Measurements from ENCODE around the gene LCN10. TPM values are rescaled to one million over a fixed set of nuclear protein-coding genes. Genes with fewer than 3 reads are reported as not detected.
"Not testable (repeated sequence)": the region's sequence is repeated elsewhere in the genome, so short reads cannot be mapped to it uniquely, and the experiment has no call there.

Gene LCN10
- polyA plus RNA-seq, 2 donors = 5.3 to 14.9 TPM

DNA sequence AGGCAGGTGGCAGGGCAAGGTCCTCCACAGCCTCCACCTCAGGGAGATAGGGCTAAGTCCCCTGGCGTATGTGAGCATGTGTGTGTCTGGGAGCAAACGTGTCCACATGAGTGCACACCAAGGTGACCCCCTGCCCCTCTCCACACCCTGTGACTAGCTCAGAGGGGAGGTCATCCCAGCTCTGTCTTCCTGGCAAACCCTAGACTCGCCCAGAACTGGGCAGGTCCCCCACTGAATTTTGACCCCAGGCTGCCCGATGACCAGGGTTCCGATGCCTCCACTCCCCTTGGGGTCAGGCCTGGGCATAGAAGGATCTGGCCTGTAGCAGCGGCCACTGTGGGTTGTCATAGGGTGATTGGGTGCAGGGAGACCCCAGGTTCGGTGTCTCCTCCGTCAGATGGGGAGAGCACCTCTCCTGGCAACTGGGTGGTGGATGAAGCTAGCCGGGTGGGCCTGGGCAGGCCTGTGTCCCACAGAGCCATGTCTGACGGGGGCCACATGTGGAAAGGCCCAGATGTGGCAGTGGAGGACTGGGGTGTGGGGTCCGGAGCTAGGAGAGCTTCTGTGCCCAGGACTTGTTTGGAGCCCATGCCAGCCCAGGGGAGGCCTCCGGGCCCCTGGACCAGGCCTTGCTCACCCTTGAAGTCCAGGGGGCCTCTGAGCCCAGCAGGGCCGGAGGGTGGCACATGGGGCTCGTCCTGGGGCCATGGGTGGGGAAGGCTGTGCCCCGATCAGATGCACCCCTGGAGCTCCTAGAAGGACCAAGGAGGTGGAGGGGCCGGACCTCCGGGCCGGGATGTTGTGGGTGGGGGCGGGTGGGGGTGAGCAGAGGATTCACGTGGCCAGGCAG lies 24.2 kb downstream of the LCN10 start:
- peaks cover 5 to 21% of the 10 kb centered on the region in 2 donors for H3K36me3 ChIP-seq (ENCODE audit: control insufficient read depth in 2 of 2, insufficient read depth in 2 of 2, low read length in 1 of 2)
- no peak overlapping the region for H3K4me3 ChIP-seq (ENCODE audit: low read depth in 1 of 2, low read length in 2 of 2)
- peaks cover 9 to 27% of the 10 kb centered on the region in 2 donors for H3K4me1 ChIP-seq (ENCODE audit: control insufficient read depth in 2 of 2, insufficient read depth in 2 of 2, low read length in 1 of 2)
- 68 to 70% methylated on average over 20 of the region's 20 CpGs for WGBS, 2 donors
- no peaks in the 10 kb centered on the region for H3K27me3 ChIP-seq (ENCODE audit: control insufficient read depth in 1 of 2, insufficient read depth in 2 of 2, low read length in 2 of 2)
- no peak overlapping the region for H3K27ac ChIP-seq (ENCODE audit: low read depth in 2 of 2, low read length in 1 of 2)
- H3K9me3 ChIP-seq (ENCODE audit: control insufficient read depth in 2 of 2, insufficient read depth in 1 of 2, low read depth in 1 of 2, low read length in 1 of 2) = no peaks in the 10 kb centered on the region

DNA sequence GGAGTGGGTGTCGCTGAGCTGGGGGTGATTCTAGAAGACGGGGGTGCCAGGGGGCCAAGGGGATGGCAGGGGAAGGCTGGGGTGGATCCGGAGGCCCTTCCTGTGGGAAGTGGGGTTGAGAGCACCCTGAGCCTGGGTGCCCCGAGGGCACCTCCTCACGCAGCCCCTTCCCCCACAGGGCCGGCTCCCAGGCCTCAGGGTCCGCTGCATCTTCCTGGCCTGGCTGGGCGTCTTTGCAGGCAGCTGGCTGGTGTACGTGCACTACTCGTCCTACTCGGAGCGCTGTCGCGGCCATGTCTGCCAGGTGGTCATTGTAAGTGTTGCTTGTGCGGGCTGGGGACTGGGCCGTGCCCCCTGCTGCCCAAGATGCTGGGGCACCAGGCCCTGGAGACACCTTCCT lies 25.3 kb downstream of the LCN10 start:
- 75% methylated on average over 16 of the region's 16 CpGs for WGBS, 2 donors
- H3K4me1 ChIP-seq (ENCODE audit: control insufficient read depth in 2 of 2, insufficient read depth in 2 of 2, low read length in 1 of 2) = peaks cover 9 to 19% of the 10 kb centered on the region in 2 donors
- no peaks in the 10 kb centered on the region for H3K9me3 ChIP-seq (ENCODE audit: control insufficient read depth in 2 of 2, insufficient read depth in 1 of 2, low read depth in 1 of 2, low read length in 1 of 2)

DNA sequence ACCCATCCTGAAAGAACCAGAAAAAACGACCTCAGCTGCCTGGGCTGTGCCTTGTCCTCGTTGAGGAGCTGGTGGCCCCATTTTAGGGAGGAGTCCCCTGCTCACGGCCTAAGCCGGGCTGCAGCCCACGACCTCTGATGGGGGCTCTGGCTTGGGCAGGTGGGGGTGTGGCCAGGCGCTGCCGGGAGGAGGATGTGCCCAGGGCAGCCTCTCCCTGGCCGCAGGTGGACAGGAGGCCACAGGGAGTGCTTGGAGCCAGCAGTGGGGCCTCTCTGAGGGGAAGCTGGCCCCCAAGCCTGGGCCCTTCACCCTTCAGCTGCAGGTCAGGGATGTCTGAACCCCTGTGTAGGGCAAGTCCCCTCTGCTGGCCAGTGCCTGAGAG lies 27.9 kb downstream of the LCN10 start:
- H3K27me3 ChIP-seq (ENCODE audit: control insufficient read depth in 1 of 2, insufficient read depth in 2 of 2, low read length in 2 of 2) = peaks cover 0 to 7% of the 10 kb centered on the region in 2 donors
- no peak overlapping the region for H3K4me3 ChIP-seq (ENCODE audit: low read depth in 1 of 2, low read length in 2 of 2)
- no peaks in the 10 kb centered on the region for H3K9me3 ChIP-seq (ENCODE audit: control insufficient read depth in 2 of 2, insufficient read depth in 1 of 2, low read depth in 1 of 2, low read length in 1 of 2)
- H3K36me3 ChIP-seq (ENCODE audit: control insufficient read depth in 2 of 2, insufficient read depth in 2 of 2, low read length in 1 of 2) = no peaks in the 10 kb centered on the region
- H3K4me1 ChIP-seq (ENCODE audit: control insufficient read depth in 2 of 2, insufficient read depth in 2 of 2, low read length in 1 of 2) = peaks cover under 1 to 3% of the 10 kb centered on the region in 2 donors
- peak overlapping the region in 1 of 2 donors; percentile 21 for H3K27ac ChIP-seq (ENCODE audit: low read depth in 2 of 2, low read length in 1 of 2)
- 57 to 59% methylated on average over 8 of the region's 8 CpGs for WGBS, 2 donors

More for the DNA sequence above, 25.3 kb downstream of the LCN10 start:
- Histone ChIP-seq H3K36me3 (ENCODE audit: control insufficient read depth in 2 of 2, insufficient read depth in 2 of 2, low read length in 1 of 2) (peaks cover 3 to 10% of the 10 kb centered on the region in 2 donors), H3K27ac (ENCODE audit: low read depth in 2 of 2, low read length in 1 of 2) (no peak overlapping the region), H3K27me3 (ENCODE audit: control insufficient read depth in 1 of 2, insufficient read depth in 2 of 2, low read length in 2 of 2) (peaks cover 0 to 6% of the 10 kb centered on the region in 2 donors), H3K4me3 (ENCODE audit: low read depth in 1 of 2, low read length in 2 of 2) (no peak overlapping the region)

DNA sequence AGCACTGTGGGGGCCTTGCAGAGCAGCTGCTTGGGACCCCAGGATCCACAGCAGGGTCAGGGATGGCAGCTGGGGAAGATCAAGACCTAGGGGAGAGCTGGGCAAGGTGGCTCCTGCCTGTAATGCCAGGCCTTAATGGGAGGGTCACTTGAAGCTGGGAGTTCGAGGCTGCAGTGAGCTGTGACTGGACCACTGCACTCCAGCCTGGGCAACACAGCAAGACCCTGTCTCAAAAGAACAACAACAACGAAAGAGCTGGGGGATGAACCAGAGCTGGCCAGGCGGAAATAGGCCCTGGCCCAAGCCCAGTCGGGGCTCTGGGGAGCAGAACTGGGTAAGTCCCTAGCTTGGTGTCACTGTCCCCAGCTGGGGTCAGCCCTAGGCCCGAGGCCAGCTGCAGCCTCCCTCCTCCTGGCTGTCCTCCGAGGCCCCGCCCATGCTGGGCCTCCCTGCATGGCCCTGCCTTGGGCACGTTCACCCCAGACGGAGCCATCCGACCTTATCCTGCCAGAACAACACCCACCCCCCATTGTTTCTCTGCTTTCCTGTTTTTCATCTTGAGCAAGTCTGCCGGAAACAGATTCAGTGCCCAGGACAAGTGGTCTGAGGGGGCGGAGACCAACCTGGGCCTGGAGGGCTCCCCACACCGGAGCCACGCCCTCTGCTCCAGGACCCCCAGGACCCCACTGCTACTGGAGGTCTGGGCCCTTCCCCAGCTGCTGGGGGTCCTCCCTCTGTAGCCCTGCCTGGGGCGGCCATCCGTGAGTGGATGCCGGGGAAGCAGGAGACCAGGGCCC lies 28.4 kb downstream of the LCN10 start:
- Histone ChIP-seq H3K27me3 (ENCODE audit: control insufficient read depth in 1 of 2, insufficient read depth in 2 of 2, low read length in 2 of 2) (peaks cover 0 to 7% of the 10 kb centered on the region in 2 donors), H3K36me3 (ENCODE audit: control insufficient read depth in 2 of 2, insufficient read depth in 2 of 2, low read length in 1 of 2) (no peaks in the 10 kb centered on the region), H3K4me3 (ENCODE audit: low read depth in 1 of 2, low read length in 2 of 2) (peak overlapping the region in 1 of 2 donors; percentile 3), H3K27ac (ENCODE audit: low read depth in 2 of 2, low read length in 1 of 2) (peak overlapping the region in 1 of 2 donors; percentile 26), H3K9me3 (ENCODE audit: control insufficient read depth in 2 of 2, insufficient read depth in 1 of 2, low read depth in 1 of 2, low read length in 1 of 2) (no peaks in the 10 kb centered on the region), H3K4me1 (ENCODE audit: control insufficient read depth in 2 of 2, insufficient read depth in 2 of 2, low read length in 1 of 2) (peaks cover 0 to 3% of the 10 kb centered on the region in 2 donors)
- WGBS, 2 donors = 59 to 79% methylated on average over 15 to 17 of the region's 17 CpGs

DNA sequence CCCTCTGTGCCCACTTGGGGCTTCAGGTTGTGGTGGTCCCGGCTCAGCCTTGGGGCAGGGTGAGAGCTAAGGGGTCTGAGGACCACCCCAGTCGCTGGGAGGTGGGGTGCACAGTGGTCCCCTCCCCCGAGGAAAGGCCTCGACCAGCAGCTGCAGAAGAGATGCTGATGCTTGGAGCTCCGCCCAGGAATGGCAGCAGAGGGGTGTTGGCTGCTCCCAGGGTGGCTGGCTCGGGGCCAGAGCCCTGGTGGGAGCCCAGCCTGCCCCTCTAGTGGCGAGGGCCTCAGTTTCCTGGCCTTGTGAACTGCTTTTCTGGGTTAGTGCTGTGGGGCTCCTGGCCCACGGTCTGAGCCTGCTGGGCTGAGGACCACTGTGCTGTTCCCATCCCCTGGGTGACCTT lies 29.2 kb downstream of the LCN10 start:
- H3K27ac ChIP-seq (ENCODE audit: low read depth in 2 of 2, low read length in 1 of 2) = peak overlapping the region in 1 of 2 donors; percentile 49
- H3K9me3 ChIP-seq (ENCODE audit: control insufficient read depth in 2 of 2, insufficient read depth in 1 of 2, low read depth in 1 of 2, low read length in 1 of 2) = no peaks in the 10 kb centered on the region
- peaks cover 0 to 7% of the 10 kb centered on the region in 2 donors for H3K27me3 ChIP-seq (ENCODE audit: control insufficient read depth in 1 of 2, insufficient read depth in 2 of 2, low read length in 2 of 2)
- H3K4me3 ChIP-seq (ENCODE audit: low read depth in 1 of 2, low read length in 2 of 2) = no peak overlapping the region
- no peaks in the 10 kb centered on the region for H3K36me3 ChIP-seq (ENCODE audit: control insufficient read depth in 2 of 2, insufficient read depth in 2 of 2, low read length in 1 of 2)
- WGBS, 2 donors = 46 to 51% methylated on average over 8 of the region's 8 CpGs
- H3K4me1 ChIP-seq (ENCODE audit: control insufficient read depth in 2 of 2, insufficient read depth in 2 of 2, low read length in 1 of 2) = peaks cover 0 to 3% of the 10 kb centered on the region in 2 donors

DNA sequence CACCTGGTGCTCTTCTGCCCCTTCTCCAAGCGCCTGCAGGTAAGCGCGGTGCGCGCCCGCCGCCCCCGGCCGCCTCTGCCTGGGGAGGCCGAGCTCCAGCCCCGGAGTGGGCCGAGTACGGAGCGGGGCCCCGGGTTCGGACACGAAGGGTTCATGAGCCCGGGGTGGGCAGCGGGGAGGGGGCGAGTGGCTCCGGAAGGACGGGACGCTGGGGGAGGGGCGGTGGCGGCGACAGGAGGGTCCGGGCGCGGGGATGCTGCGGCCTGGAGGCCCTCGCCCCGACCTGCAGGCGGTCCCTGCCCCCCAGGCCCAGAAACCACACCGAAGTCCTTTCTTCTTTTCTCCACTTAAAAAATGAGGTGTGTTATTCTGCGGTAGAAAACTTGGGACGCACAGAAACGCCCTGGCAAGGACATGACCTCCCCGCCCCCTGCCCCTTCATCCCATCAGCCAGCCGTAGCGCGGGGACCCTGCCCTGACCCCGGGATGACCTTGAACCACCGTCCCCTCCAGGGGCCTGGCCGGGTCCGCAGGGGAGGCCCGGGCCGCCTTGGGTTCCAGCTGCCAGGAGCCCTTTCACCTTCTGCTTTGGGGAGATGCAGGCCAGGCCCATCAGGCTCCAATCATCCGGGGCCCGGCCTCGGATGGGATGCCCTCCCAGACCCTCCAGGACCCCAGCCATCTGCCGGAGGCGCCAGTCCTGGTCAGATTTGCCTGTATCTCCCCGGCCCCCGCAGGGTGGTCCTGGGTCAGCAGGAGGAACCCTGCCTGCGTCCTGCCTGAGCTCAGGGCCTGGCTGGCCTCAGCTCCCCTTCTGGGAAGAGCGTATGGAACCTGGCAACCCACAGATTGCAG lies 29.8 kb downstream of the LCN10 start:
- H3K36me3 ChIP-seq (ENCODE audit: control insufficient read depth in 2 of 2, insufficient read depth in 2 of 2, low read length in 1 of 2) = no peaks in the 10 kb centered on the region
- H3K27me3 ChIP-seq (ENCODE audit: control insufficient read depth in 1 of 2, insufficient read depth in 2 of 2, low read length in 2 of 2) = peaks cover 0 to 7% of the 10 kb centered on the region in 2 donors
- H3K4me1 ChIP-seq (ENCODE audit: control insufficient read depth in 2 of 2, insufficient read depth in 2 of 2, low read length in 1 of 2) = peaks cover 0 to 3% of the 10 kb centered on the region in 2 donors
- peak overlapping the region; percentile 23 to 40 for H3K4me3 ChIP-seq (ENCODE audit: low read depth in 1 of 2, low read length in 2 of 2)
- H3K9me3 ChIP-seq (ENCODE audit: control insufficient read depth in 2 of 2, insufficient read depth in 1 of 2, low read depth in 1 of 2, low read length in 1 of 2) = no peaks in the 10 kb centered on the region
- H3K27ac ChIP-seq (ENCODE audit: low read depth in 2 of 2, low read length in 1 of 2) = peak overlapping the region in 1 of 2 donors; percentile 49
- WGBS, 2 donors = 9 to 10% methylated on average over 45 to 56 of the region's 56 CpGs

DNA sequence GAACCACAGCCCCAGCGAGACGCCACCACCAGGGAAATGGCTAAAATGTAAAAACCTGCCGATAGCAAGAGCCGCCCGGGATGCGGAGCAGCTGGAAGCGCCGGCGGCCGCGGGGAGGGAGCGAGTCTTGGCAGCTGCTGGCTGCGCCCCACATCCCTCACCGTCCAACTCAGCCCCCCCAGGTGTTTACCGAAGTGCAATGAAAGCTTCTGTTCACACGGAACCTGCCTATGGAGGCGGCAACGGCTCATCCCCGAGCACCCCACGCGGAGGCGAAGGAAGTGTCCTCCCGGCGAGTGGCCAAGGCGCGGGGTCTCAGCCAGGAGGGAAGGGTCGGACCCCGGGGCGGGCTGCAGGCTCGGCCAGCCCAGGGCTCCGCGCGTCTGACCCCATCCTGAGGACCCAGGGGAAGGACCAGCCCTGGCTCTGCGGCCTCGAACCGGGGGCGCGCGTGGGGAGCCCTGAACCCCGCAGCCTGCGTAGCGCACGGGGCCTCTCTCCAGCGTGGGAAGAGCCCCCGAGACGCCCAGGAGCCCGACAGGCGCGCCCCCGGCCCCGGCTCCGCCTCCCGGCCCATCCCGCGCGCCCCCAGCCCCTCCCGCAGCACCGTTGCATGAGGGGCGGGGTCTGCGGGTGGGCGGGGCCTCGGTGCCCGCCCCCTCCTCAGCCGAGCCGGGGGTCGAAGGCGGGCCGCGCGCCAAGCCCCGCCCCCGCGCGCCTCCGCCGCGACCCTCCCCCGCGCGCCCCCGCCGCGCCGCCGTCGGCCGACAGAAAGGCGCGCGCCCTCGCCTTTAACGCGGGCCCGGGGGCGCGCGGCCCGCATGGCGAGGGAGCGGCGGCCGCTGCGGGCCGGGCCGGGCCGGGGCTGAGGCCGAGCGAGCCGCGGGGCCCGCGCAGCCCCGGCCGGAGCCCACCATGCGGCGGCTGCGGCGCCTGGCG lies 30.7 kb downstream of the LCN10 start, which contains the start of gene DIPK1B:
DIPK1B (plus strand) TSS at position 822 of the 939 bp plus-strand sequence; CDS start at position 916, 94 bp downstream.
- Histone ChIP-seq H3K9me3 (ENCODE audit: control insufficient read depth in 2 of 2, insufficient read depth in 1 of 2, low read depth in 1 of 2, low read length in 1 of 2) (no peaks in the 10 kb centered on the region), H3K36me3 (ENCODE audit: control insufficient read depth in 2 of 2, insufficient read depth in 2 of 2, low read length in 1 of 2) (no peaks in the 10 kb centered on the region), H3K4me1 (ENCODE audit: control insufficient read depth in 2 of 2, insufficient read depth in 2 of 2, low read length in 1 of 2) (peaks cover 0 to 3% of the 10 kb centered on the region in 2 donors), H3K4me3 (ENCODE audit: low read depth in 1 of 2, low read length in 2 of 2) (peak within 1 kb of the TSS; percentile 23 to 40), H3K27ac (ENCODE audit: low read depth in 2 of 2, low read length in 1 of 2) (peak within 1 kb of the TSS in 1 of 2 donors; percentile 49), H3K27me3 (ENCODE audit: control insufficient read depth in 1 of 2, insufficient read depth in 2 of 2, low read length in 2 of 2) (peaks cover 0 to 7% of the 10 kb centered on the region in 2 donors)
- 2% methylated on average over 75 to 119 of the region's 119 CpGs for WGBS, 2 donors

DNA sequence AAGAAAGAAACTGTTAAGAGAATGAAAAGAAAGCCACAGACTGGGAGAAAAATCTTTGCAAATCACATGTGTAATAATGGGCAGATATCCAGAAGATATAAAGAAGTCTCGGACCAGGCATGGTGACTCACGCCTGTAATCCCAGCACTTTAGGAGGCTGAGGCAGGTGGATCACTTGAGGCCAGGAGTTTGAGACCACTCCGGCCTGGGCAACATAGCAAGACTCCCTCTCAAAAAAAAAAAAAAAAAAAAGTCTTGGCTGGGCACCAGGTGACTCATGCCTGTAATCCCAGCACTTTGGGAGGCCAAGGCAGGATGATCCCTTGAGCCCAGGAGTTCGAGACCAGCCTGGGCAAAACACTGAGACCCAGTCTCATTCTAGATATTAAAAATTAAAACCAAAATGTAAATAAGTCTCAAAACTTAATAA lies 31.5 kb downstream of the LCN10 start:
- WGBS, 2 donors = 25 to 32% methylated on average over 4 of the region's 4 CpGs
- not testable (repeated sequence) for H3K27me3 ChIP-seq (ENCODE audit: control insufficient read depth in 1 of 2, insufficient read depth in 2 of 2, low read length in 2 of 2); H3K27ac ChIP-seq (ENCODE audit: low read depth in 2 of 2, low read length in 1 of 2); H3K4me3 ChIP-seq (ENCODE audit: low read depth in 1 of 2, low read length in 2 of 2); H3K9me3 ChIP-seq (ENCODE audit: control insufficient read depth in 2 of 2, insufficient read depth in 1 of 2, low read depth in 1 of 2, low read length in 1 of 2); H3K36me3 ChIP-seq (ENCODE audit: control insufficient read depth in 2 of 2, insufficient read depth in 2 of 2, low read length in 1 of 2); H3K4me1 ChIP-seq (ENCODE audit: control insufficient read depth in 2 of 2, insufficient read depth in 2 of 2, low read length in 1 of 2)

Measured in esophagus (tissue), 2 donors.